ENCODE measurements around the gene KIF5A. TPM values are rescaled to one million over a fixed set of nuclear protein-coding genes. Genes with fewer than 3 reads are reported as not detected.

The KIF5A gene
- total and polyA plus RNA-seq, 2 of the 13 experiments (the other 11 are each of a cell fraction or from before 2014, with no cell fraction given) = 1.6 to 11.9 TPM

- TF ChIP-seq SNAPC4 (CRISPR knock-in tag; IDR thresholded peaks at IDR 0.05) (no peak), ZNF704 (CRISPR knock-in tag; IDR thresholded peaks at IDR 0.05; ENCODE audit: borderline replicate concordance) (no peak), PPARG (CRISPR knock-in tag; conservative IDR thresholded peaks at IDR 0.05) (no peak), HDAC1 (CRISPR knock-in tag; IDR thresholded peaks at IDR 0.05) (no peak), AGO1 (IDR thresholded peaks at IDR 0.05; ENCODE audit: low read depth, low read length, poor library complexity, severe bottlenecking) (no peak), ZBTB34 (CRISPR knock-in tag; IDR thresholded peaks at IDR 0.05) (no peak), ZNF740 (CRISPR knock-in tag; IDR thresholded peaks at IDR 0.05) (no peak), NR2F1 (CRISPR knock-in tag; IDR thresholded peaks at IDR 0.05) (no peak)
- TF ChIP-seq, protein P1, sequence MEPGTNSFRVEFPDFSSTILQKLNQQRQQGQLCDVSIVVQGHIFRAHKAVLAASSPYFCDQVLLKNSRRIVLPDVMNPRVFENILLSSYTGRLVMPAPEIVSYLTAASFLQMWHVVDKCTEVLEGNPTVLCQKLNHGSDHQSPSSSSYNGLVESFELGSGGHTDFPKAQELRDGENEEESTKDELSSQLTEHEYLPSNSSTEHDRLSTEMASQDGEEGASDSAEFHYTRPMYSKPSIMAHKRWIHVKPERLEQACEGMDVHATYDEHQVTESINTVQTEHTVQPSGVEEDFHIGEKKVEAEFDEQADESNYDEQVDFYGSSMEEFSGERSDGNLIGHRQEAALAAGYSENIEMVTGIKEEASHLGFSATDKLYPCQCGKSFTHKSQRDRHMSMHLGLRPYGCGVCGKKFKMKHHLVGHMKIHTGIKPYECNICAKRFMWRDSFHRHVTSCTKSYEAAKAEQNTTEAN (CRISPR knock-in tag; conservative IDR thresholded peaks at IDR 0.05) = no peak
- TF ChIP-seq, protein P2, sequence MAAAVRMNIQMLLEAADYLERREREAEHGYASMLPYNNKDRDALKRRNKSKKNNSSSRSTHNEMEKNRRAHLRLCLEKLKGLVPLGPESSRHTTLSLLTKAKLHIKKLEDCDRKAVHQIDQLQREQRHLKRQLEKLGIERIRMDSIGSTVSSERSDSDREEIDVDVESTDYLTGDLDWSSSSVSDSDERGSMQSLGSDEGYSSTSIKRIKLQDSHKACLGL (CRISPR knock-in tag; IDR thresholded peaks at IDR 0.05) = no peak
- TF ChIP-seq, protein P3, sequence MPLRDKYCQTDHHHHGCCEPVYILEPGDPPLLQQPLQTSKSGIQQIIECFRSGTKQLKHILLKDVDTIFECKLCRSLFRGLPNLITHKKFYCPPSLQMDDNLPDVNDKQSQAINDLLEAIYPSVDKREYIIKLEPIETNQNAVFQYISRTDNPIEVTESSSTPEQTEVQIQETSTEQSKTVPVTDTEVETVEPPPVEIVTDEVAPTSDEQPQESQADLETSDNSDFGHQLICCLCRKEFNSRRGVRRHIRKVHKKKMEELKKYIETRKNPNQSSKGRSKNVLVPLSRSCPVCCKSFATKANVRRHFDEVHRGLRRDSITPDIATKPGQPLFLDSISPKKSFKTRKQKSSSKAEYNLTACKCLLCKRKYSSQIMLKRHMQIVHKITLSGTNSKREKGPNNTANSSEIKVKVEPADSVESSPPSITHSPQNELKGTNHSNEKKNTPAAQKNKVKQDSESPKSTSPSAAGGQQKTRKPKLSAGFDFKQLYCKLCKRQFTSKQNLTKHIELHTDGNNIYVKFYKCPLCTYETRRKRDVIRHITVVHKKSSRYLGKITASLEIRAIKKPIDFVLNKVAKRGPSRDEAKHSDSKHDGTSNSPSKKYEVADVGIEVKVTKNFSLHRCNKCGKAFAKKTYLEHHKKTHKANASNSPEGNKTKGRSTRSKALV (CRISPR knock-in tag; IDR thresholded peaks at IDR 0.05) = no peak
Observed at GRCh38 chr12:57576613-57577160, 26.8 kb downstream of the KIF5A start (continued).
